ENCODE results near the gene UGT1A1.

DNA sequence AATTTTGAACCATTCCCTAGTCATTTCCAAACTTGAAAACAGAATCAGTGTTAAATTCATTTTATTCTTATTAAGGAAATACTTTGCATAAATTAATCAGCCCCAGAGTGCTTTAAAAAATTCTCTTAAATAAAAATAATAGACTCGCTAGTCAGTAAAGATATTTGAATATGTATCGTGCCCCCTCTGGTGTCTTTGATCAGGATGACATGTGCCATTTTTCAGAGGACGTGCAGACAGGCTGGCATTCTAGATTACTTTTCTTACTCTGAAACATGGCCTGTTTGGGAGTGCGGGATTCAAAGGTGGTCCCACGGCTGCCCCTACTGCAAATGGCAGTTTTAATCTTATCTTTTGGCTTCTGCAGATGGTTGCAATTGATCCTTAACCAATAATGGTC lies 12.5 kb downstream of the UGT1A1 start:
- TF ChIP-seq, protein P1, sequence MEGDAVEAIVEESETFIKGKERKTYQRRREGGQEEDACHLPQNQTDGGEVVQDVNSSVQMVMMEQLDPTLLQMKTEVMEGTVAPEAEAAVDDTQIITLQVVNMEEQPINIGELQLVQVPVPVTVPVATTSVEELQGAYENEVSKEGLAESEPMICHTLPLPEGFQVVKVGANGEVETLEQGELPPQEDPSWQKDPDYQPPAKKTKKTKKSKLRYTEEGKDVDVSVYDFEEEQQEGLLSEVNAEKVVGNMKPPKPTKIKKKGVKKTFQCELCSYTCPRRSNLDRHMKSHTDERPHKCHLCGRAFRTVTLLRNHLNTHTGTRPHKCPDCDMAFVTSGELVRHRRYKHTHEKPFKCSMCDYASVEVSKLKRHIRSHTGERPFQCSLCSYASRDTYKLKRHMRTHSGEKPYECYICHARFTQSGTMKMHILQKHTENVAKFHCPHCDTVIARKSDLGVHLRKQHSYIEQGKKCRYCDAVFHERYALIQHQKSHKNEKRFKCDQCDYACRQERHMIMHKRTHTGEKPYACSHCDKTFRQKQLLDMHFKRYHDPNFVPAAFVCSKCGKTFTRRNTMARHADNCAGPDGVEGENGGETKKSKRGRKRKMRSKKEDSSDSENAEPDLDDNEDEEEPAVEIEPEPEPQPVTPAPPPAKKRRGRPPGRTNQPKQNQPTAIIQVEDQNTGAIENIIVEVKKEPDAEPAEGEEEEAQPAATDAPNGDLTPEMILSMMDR (IDR thresholded peaks at IDR 0.05): no peak
- TF ChIP-seq POLR2AphosphoS5 (IDR thresholded peaks at IDR 0.05) (no peak), POLR2A (IDR thresholded peaks at IDR 0.05) (no peak)

Data from transverse colon (tissue), 4 donors.